T-helper 1 cell (primary cell): ENCODE measurements around the gene CHMP2A.

Experiments
- DNase-seq, 5 donors: peaks; one replicate each; pipeline ENCODE4 v3.0.0-alpha.2; 2012 to 2020

Gene CHMP2A

DNA sequence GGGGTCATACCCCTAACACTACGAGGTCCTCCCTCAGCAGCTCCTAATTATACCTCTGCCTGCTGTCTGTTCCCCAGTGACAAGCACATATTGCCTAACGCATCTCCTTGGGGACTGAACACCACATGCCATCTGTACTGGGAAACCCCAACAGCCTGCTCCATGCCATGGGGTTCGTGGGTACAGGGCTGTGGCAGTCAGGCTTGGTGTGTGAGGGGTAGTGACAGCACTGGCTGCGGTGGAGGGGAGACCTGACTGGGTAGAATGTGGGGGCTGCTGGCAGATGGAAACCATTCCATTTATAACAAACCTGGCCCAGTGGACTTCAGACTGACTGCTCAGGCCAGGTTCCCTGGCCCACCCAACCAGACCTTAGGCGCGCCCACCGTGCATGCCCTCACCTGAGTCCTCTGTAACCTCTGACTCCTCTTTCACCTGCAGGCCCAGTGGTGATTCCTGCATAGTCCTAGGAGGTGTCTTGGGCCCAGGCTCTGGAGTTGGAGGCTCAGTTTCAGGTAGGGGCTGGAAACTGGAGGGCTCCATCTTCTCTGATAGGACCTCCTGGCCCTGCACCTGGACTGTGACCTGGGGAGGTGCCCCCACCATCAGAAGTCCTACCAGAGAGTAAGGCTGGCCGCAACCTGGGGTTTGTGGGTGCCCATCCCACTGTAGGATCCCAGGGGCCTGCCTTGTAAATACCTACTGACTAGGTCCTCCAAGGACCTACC lies 15.2 kb upstream of the CHMP2A start:
- DNase-seq, result no peak

DNA sequence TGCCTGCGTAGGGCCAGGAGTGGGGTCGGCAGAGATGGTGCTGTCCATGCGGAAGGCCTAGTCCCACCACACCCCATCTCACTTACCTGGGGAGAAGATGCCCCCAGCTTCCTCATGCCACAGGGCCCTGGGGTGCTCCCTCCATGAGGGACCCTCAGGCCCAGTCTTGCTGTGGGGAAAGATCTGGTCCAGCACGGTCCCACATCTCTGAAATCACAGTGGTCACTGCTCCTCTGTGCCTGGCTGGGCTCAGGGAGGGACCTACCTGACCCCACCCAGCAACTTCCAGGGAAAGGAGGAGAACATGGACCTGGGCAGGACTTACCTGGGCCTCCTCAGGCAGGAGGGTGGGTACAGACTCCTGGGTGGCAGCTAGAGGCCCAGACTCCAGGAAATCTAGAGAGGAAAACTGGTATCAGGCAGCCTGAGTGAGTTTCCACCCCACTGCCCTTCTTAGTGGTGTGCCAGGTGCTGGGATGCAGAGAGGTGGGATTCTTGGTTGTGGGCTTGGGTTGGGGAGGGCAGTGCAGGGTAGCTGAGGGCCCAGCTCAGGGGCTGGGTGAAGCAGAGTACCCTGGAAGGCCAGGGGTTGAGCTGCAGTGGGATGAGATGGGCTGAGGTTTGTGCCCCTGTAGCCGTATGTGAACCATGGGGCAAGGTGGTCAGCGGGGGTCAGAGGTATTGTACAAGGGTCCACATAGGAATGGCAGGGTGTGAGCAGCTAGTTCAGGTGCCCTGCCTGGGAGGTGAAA lies 14.5 kb upstream of the CHMP2A start:
- DNase-seq, result no peak

DNA sequence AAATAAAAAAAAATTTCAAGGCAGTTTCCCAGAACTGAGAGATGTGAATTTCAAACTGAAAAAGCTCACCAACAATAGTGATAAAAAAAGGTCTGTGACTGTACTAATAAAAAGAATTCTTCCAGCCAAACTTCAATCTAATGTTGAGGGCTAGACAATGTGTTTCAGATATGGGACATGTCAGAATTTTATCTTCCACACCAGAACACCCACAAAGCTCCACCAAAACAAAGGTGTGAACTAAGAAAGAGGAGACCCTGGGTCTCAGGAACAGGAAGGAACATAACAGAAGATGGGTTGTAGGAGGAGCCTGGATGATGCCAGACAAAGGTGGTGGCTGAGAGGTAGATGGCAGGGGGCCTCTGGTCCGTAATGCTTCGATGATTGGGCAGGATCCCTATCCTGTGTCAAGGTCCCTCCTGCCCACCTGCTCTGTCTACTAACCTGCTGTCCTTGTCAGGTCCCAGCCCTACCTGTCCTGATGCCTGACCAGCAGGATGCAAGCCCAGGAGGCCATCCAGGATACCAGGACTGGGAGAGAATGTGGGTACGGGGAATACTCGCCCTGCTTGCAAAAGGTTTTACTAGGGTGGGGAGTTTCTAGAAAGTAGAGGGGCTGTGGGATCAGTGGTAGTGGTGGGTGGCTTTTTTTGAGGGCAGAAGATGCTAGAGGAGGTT lies 13.7 kb upstream of the CHMP2A start:
- no peak for DNase-seq

DNA sequence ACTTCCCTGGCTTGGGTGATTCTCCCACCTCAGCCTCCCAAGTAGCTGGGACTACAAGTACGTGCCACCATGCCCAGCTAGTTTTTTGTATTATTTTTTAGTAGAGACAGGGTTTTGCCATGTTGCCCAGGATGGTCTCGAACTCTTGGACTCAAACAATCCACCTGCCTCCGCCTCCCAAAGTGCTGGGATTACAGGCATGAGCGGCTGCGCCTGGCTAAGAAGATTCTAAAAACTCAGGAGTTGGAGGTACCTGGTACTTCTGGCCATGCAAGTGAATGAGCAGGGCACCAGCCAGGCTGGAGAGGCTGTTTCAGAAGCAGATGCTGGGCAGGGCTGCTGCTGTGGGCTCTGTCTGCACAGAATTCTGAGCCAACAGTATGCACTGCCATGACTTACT lies 12.1 kb upstream of the CHMP2A start:
- DNase-seq, result no peak

DNA sequence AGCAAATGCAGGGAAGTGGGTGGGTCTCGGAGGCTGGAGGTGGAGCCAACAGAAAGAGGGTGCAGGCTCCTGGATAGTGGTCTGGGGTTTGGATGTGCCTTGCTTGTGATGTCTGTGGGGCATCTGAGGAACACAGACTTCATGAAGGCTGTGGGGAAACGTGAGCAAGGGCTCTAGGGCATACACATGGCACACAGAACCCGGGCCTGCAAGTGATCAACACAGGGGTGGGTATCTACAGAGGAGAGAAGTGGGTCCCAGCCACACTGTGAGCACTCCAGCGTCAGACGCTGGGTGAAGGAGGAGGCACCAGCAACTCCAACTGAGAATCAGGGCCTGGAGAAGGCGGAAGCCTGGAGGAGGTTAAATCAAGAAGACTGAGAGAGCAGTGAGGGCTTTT lies 8.9 kb upstream of the CHMP2A start:
- no peak for DNase-seq

DNA sequence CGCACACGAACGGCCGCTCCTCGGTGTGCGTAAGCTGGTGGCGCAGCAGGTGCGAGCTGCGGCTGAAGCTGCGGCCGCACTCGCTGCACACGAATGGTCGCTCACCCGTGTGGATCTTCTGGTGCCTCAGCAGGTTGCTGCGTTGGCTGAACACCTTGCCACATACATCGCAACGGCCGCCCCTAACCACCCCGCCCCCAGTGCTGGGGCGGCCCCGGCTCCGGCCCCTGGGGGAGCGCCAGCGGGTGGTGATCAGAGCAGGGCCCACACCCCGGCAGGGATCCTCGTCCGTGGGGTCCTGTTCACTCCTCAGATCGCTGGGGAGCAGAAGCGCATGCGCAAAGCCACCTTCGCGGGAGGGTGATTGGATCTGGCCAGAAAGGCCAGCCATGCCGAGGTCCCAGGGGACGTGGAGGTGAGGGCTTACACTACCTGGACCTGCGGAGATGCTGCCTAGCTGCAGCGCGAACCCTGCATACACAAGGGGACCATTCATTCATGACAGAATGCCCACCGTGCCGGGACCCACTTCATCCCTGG lies 8.2 kb upstream of the CHMP2A start:
- DNase-seq, result peak in 1 of 5 donors; percentile 49

DNA sequence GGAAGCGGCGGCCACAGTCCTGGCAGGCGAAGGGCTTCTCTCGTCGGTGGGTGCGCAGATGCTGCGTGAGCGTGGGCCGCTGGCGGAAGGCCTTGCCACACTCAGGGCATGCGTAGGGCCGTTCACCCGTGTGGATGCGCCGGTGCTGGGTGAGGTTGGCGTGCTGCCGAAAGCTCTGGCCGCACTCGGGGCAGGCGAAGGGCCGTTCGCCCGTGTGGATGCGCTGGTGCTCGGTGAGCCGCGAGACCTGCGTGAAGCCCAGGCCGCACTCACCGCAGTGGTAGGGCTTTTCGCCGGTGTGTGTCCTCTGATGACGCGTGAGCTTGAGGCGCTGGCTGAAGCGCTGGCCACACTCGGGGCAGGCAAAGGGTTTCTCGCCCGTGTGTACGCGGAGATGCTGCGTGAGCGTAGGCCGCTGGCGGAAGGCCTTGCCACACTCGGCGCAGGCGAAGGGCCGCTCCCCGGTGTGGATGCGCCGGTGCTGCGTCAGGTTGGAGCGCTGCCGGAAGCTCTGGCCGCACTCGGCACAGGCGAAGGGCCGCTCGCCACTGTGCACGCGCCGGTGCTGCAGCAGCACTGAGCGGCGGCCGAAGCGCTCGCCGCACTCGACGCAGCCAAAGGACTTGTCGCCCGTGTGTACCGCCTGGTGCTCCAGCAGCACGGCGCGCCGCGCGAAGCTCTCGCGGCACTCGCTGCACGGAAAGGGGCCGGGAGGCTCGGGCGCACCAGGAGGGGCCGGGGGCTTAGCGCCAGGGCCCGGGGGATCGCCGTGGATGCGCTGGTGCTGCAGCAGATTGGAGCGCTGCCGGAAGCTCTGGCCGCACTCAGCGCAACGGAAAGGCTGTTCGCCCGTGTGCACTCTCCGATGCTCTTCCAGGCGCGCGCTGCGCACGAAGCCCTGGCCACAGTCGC lies 7.5 kb upstream of the CHMP2A start:
- DNase-seq, result peak in 2 of 5 donors; percentile 30 to 68

DNA sequence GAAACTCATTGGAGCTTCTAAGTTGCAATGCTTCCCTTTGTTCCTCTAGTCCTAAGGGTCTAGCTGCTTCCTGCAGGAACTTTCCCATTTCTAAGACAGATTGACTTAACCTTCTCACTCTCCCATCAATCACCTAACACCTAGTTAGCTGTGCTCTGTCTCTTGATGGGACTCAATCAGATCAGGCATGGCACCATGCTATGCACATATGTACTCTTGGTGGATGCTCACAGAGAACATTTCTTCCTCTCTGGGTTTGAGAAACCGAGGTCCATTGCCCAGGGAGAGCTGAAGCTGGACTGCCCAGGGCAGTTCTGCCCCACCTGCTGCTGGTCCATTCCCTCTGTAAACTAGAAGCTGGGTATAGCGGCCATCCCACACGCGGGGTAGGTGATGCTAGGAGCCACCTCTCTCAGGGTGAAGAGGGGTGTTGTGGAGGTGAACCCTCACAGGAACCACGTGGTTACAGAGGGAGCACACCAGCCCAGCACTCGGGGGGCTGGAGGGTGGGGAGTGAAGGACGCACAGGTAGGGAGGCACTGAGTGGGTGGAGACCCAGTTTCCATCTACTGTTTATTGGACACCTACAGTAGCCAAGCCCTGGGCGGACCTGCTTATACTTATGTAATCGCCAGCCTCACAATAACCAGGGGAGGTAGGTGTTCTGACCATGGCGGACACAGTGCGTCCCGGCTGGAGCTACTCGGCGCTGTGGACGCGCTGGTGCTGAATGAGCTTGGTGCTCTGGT lies 6.6 kb upstream of the CHMP2A start:
- no peak for DNase-seq

DNA sequence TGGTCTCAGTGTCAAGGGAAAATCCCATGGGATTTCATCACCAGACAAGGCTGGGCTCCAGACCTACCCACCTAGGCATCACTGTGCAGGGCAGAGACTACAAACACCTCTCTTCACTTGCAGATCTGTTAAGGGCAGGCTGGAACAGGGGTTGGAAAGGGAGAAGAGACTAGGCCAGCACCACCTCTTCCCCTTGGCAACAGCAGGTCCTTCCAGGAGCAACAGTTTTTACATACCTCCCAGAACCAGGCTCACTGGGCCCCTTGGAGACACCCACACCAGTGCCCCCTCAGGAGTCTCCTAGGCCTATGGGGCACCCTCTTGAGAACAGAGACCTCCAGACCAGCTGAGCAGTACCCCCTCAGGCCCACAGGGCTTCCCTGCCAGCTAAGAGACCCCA lies 6.0 kb upstream of the CHMP2A start:
- DNase-seq, result no peak

DNA sequence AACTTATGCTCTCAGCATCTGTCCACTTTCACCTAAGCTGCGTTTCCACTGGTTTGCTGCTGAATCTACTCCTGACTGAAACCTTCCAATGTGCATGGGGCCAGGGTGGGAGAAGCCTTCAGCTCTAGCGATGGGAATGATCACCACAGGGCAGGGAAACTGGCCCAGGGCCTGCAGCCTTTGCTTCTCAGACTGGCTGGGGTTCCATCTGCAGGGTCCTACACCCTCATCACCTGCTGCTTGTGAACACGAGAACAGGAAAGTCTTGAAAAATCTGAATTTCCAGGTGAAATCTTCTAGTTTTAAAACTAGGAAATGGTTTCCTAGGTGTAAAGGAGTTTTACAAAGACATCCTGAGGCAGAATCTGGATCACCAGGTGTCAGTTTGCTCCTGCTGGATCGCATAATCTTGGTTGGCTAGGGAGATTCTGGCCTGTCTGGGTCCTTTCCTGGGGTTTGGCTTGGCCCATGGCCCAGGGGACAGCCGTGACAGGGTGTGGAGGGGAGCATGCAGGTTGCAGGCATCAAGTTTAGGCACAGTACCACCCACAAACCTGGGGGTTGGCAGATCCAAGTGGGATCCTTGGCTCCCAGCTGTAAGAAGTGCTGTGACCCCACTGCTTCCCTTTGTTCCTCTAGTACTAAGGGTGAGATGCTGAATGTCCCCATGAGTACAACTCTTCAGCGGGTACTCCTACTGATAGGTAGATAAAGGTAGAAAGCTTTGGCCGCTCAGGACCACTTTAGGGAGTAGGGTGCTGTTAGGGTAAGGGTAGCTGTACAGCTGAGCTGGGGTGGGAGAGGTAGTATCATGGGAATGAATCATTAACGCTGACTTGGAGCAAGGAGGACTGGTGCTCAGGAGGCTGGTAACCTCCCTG lies 5.3 kb upstream of the CHMP2A start:
- DNase-seq, result no peak

DNA sequence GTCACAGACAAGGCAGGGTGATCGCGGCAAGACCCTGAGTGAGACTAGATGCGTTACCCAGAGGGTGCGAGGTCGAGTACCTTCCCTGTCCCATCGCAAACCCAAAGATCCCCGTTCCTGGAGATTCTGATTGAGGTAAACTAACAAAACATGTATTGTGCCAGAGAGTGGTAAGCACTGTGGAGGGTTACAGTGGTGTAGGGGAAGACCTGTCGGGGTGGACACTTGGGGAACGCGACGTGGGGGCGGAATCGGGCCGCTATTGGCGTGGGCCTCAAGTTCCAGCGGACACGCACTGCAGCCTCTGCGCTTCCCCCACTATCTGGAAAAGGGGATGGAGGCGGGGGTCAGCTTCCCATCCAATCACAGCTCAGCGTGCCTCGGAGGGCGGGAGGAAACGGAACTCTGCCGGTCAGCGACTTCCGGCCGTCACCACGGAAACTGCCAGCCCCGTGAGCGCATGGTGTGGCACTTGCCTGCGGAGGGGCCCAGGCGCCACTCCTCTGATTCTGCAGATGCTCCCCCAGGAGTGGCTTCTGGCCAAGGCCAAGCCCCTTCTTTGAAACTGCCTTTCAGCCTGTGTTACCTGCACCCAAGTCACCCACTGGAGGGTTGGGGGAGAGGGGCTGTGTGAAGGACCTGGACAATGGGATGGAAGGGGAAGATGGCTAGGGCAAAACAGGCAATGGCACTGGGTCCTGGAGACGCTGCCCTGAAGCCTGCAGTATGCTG lies 4.5 kb upstream of the CHMP2A start:
- DNase-seq, result peak in 3 of 5 donors; percentile 34 to 79 (median 40)

DNA sequence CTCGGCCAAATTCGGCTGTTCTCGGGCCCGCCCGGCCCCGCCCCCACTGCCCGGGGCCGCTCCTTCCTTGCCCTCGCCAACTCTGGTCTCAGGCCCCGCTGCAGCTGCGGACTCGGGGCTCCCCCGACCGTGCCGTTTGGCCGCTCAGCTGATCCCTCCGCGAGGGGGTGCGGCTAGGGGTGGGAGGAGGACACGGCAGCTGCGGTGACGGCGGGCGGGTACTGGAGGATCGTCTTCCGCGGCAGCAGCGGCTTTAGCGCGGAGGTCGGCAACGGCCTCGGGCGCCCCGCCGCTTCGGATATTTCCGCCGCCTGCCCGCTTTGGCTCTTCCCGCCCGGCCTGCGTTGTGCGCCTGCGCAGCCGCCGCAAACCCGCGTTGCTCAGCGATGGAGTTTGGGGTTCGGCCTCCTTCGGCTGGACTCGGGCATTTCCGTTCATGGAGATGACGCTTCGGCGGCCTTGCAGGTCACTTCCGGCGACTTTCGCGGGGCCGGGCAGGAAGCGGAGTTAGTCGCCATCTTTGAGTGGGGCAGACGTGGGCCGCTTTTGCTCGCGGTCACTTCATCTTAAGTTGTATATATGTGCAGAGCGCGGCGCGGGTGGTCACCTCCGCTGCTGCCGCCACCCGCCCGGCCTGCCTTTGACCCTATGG lies 3.8 kb upstream of the CHMP2A start:
- peak; percentile 99 to 100 (median 99) for DNase-seq

DNA sequence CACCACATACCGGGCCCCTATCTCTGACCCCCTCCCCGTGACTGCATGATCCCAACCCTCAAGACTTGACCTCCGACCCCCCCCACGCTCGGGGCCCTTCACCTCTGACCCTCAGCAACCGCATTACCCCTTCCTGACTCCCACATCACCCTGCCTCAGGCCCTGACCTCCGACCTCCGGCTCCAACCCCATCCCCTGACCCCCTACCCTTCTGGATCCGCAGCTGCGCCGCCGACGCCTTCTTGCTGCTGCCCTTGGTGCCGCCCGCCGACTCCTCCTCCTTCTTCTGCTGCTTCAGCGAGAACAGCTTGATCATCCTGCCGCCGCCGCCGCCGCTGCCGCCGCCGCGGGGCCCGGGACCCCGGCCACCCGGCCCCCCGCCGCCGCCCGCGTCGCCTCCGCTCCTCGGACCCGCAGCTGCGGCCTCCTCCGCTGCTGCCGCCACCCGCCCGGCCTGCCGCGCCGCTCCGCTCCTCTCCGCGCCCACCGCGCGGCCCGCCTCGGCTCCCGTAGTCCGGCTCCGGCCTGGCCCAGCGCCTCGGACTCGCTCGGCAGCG lies 3.2 kb upstream of the CHMP2A start, which contains the start of gene UBE2M:
Gene UBE2M (minus strand): TSS at position 546 of the 557 bp plus-strand sequence. CDS start 230 bp downstream, at position 316.
- peak; percentile 46 to 63 (median 56) for DNase-seq

DNA sequence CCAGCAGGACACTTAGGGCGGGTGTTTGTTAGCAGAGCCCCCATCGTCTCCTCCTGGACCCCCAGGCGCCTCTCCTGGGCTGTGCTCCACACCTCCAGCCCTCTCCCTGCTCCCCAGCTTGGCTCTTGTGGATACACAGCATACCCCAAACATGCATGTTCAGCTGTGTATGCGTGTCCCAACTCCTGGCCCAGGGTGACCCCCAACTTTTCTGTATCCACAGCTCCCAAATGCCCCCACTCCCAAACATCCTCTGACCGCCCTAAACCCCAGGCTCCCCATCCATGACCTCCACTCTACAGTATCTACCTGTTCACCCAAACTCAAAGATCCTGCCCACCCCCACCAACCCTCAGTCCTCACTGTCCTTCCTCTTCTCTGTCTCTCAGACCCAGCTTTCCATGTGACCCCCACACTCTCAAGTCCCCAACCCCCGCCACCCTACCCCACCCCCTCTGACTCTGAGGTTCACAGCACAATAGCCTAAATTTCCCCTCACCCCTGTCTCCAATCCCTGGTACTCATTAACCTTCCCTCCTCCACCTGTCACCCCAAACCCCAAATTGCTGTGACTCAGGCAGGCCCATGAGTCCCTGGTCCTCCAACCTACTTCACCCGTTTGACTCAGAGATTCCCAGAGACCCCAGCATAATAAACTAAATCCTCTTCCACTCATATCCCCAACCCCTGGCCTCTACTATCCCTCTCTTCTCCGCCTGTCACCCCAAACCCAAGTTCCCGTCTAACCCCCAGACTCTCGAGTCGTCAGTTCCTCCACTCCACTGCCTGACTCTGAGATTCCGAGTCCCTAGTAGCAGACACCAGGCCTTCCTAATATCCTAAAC lies 2.5 kb upstream of the CHMP2A start:
- DNase-seq, result no peak

DNA sequence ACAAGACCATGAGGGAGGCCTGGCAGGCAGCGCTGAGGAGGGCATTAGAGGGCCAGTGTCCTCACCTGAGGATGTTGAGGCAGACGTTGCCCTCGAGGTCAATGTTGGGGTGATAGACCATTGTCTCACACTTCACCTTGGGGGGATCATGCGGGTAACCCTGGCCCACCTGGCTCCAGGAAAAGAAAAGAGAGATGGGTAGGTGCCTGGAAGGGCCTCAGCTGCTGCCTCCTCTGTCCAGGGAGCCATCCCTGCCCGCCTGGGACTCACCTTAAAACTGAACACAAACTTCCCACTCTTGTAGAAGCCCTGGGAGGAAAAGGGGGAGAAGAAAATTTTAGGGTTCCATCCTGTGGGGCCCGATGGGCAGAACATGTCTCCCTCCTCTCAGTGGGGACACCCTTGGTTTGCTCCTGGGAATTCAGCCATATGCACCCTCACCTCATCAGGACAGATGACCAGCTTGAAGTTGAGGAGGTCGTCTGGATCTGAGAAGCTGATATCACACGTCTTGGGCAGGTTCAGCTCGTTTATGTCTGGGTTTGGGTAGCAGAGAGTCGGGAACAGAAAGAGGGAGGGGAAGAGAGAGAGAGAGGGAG lies 1.8 kb upstream of the CHMP2A start:
- no peak for DNase-seq

DNA sequence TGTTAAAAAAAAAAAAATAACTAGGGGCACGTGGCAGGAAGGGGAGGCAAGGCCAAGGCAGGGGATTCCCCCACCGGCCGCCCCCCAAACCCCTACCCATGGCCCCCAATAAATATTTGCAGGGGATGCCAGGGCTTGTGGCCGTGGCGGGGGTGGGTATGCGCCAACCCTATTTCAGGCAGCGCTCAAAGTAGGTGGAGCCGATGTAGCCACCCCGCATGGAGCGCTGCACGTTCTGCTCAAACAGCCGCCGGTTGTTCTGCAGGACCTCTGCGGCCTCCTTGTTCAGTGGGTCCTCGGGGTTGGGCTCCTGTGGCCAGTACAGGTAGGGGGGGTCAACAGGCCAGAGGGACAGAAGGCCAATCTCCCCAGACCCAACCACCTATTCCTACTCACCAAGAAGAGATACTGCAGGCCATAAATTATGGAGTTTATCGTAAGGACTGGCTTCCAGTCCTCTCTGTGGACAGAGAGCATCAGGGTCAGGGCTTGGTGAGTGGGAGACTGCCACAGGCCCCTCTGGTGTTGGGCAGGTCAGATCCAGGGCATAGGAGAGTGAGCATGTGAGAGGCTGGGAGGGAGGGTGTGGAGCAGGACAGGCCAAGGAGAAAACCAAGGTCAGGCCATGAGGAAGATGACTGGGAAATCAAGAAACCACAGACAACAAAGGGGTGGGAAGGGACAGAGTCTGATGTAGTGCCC lies 1.2 kb upstream of the CHMP2A start:
- DNase-seq, result no peak
